ENCODE measurements around the gene SMG5.

Gene SMG5

GRCh38 chr1:156262461-156263287 is 20.0 kb downstream of the SMG5 start:
- no peak overlapping the region for H3K4me3 ChIP-seq (ENCODE audit: low read length)
- TF ChIP-seq ZNF274 (IDR thresholded peaks at IDR 0.05; ENCODE audit: low read depth, low read length): no peak

GRCh38 chr1:156260896-156261295 is 21.7 kb downstream of the SMG5 start:
- H3K4me3 ChIP-seq (ENCODE audit: low read length): no peak overlapping the region
- no peak for TF ChIP-seq ZNF274 (IDR thresholded peaks at IDR 0.05; ENCODE audit: low read depth, low read length)

GRCh38 chr1:156259805-156260204 is 22.8 kb downstream of the SMG5 start:
- no peak for TF ChIP-seq ZNF274 (IDR thresholded peaks at IDR 0.05; ENCODE audit: low read depth, low read length)
- H3K4me3 ChIP-seq (ENCODE audit: low read length): no peak overlapping the region

GRCh38 chr1:156258859-156259258 is 23.8 kb downstream of the SMG5 start:
- TF ChIP-seq ZNF274 (IDR thresholded peaks at IDR 0.05; ENCODE audit: low read depth, low read length): no peak
- no peak overlapping the region for H3K4me3 ChIP-seq (ENCODE audit: low read length)

GRCh38 chr1:156257711-156258110 is 24.9 kb downstream of the SMG5 start:
- H3K4me3 ChIP-seq (ENCODE audit: low read length): no peak overlapping the region
- TF ChIP-seq ZNF274 (IDR thresholded peaks at IDR 0.05; ENCODE audit: low read depth, low read length): no peak

GRCh38 chr1:156253634-156254033 is 29.0 kb downstream of the SMG5 start:
- no peak overlapping the region for H3K4me3 ChIP-seq (ENCODE audit: low read length)
- TF ChIP-seq ZNF274 (IDR thresholded peaks at IDR 0.05; ENCODE audit: low read depth, low read length): no peak

GRCh38 chr1:156251527-156251926 is 31.1 kb downstream of the SMG5 start:
- no peak for TF ChIP-seq ZNF274 (IDR thresholded peaks at IDR 0.05; ENCODE audit: low read depth, low read length)
- H3K4me3 ChIP-seq (ENCODE audit: low read length): no peak overlapping the region

GRCh38 chr1:156249593-156249992 is 33.0 kb downstream of the SMG5 start:
- no peak for TF ChIP-seq ZNF274 (IDR thresholded peaks at IDR 0.05; ENCODE audit: low read depth, low read length)
- H3K4me3 ChIP-seq (ENCODE audit: low read length): no peak overlapping the region

- H3K4me3 ChIP-seq (ENCODE audit: low read length): no peak overlapping the region
- TF ChIP-seq ZNF274 (IDR thresholded peaks at IDR 0.05; ENCODE audit: low read depth, low read length): no peak
Observed at GRCh38 chr1:156248323-156248683, 34.3 kb downstream of the SMG5 start.

- no peak within 1 kb of the TSS for H3K4me3 ChIP-seq (ENCODE audit: low read length)
- no peak for TF ChIP-seq ZNF274 (IDR thresholded peaks at IDR 0.05; ENCODE audit: low read depth, low read length)
Observed at GRCh38 chr1:156247460-156248322, 34.9 kb downstream of the SMG5 start, which contains the start of gene PAQR6. Gene PAQR6 (minus strand): TSS chr1:156248056. CDS start chr1:156246731, 1,325 bp downstream.

- no peak overlapping the region for H3K4me3 ChIP-seq (ENCODE audit: low read length)
- no peak for TF ChIP-seq ZNF274 (IDR thresholded peaks at IDR 0.05; ENCODE audit: low read depth, low read length)
Observed at GRCh38 chr1:156246781-156247459, 35.7 kb downstream of the SMG5 start.

GRCh38 chr1:156246241-156246780 is 36.3 kb downstream of the SMG5 start:
- TF ChIP-seq ZNF274 (IDR thresholded peaks at IDR 0.05; ENCODE audit: low read depth, low read length): no peak

GRCh38 chr1:156245451-156246232 is 37.0 kb downstream of the SMG5 start:
- no peak for TF ChIP-seq ZNF274 (IDR thresholded peaks at IDR 0.05; ENCODE audit: low read depth, low read length)
- H3K4me3 ChIP-seq (ENCODE audit: low read length): peak overlapping the region; percentile 25; the same call in 1 of the 2 replicates

More at GRCh38 chr1:156246241-156246780, 36.3 kb downstream of the SMG5 start:
- H3K4me3 ChIP-seq (ENCODE audit: low read length): no peak overlapping the region

Data from GM08714 (cell line).